ENCODE data around the gene MRPS2. TPM values are rescaled to one million over a fixed set of nuclear protein-coding genes. Genes with fewer than 3 reads are reported as not detected.
"Not testable (repeated sequence)": the region's sequence is repeated elsewhere in the genome, so short reads cannot be mapped to it uniquely, and the experiment has no call there.

The MRPS2 gene
- total RNA-seq, 1 experiment from 2014 or later, result 84.4 TPM

- no peaks in the 10 kb centered on the region for H3K79me2 ChIP-seq (ENCODE audit: low read depth)
- H3K36me3 ChIP-seq (ENCODE audit: low read depth), result no peaks in the 10 kb centered on the region
- intact Hi-C loops (cut with micrococcal nuclease; ENCODE audit: unreplicated experiment), result no loop called here
- CTCF ChIA-PET, result no interaction called here
- H3K4me1 ChIP-seq (replicated peaks; ENCODE audit: insufficient read depth), result no peaks in the 10 kb centered on the region
- no peaks in the 10 kb centered on the region for H3F3A ChIP-seq (ENCODE audit: insufficient read depth, low read depth)
- TF ChIP-seq CTCF (conservative IDR thresholded peaks at IDR 0.05) (no peak), EZH2 (IDR thresholded peaks at IDR 0.05; ENCODE audit: low read depth) (no peak)
- POLR2A ChIA-PET (ENCODE audit: unreplicated experiment), result no interaction called here
- H3K4me2 ChIP-seq, result no peak overlapping the region
- no peak overlapping the region for H3K27ac ChIP-seq
- DNase-seq, result no peak
- H2AFZ ChIP-seq, result no peak overlapping the region
- no peaks in the 10 kb centered on the region for H3K9me2 ChIP-seq (ENCODE audit: insufficient read depth)
- no peaks in the 10 kb centered on the region for H3K9me3 ChIP-seq (ENCODE audit: insufficient read depth, low read depth)
- H4K20me1 ChIP-seq (ENCODE audit: insufficient read depth), result peaks cover 3% of the 10 kb centered on the region; the same call in 1 of the 2 replicates
- BruUV-seq (replicated peaks), result no TSS peak
- H3K27me3 ChIP-seq (ENCODE audit: insufficient read depth, low read depth), result peaks cover 58% of the 10 kb centered on the region
- H3K4me3 ChIP-seq, result no peak overlapping the region
Measured at GRCh38 chr9:135544981-135545635, 44.6 kb downstream of the MRPS2 start.

GRCh38 chr9:135545646-135546176 lies 45.2 kb downstream of the MRPS2 start, which contains the start of gene OBP2A:
Gene OBP2A (plus strand): TSS chr9:135546126. CDS start chr9:135546181, 55 bp downstream.
- DNase-seq; BruUV-seq (replicated peaks); POLR2A ChIA-PET (ENCODE audit: unreplicated experiment); intact Hi-C loops (cut with micrococcal nuclease; ENCODE audit: unreplicated experiment); CTCF ChIA-PET; H4K20me1 ChIP-seq (ENCODE audit: insufficient read depth); H3K4me2 ChIP-seq; H3F3A ChIP-seq (ENCODE audit: insufficient read depth, low read depth); H3K4me1 ChIP-seq (replicated peaks; ENCODE audit: insufficient read depth); H3K9me3 ChIP-seq (ENCODE audit: insufficient read depth, low read depth); H2AFZ ChIP-seq; H3K9me2 ChIP-seq (ENCODE audit: insufficient read depth); H3K36me3 ChIP-seq (ENCODE audit: low read depth); H3K4me3 ChIP-seq; H3K27ac ChIP-seq; H3K79me2 ChIP-seq (ENCODE audit: low read depth): not testable (repeated sequence)
- peaks cover 58% of the 10 kb centered on the region for H3K27me3 ChIP-seq (ENCODE audit: insufficient read depth, low read depth)

- H3K4me2 ChIP-seq; H3K79me2 ChIP-seq (ENCODE audit: low read depth); H4K20me1 ChIP-seq (ENCODE audit: insufficient read depth); H3F3A ChIP-seq (ENCODE audit: insufficient read depth, low read depth); intact Hi-C loops (cut with micrococcal nuclease; ENCODE audit: unreplicated experiment); POLR2A ChIA-PET (ENCODE audit: unreplicated experiment); H3K27ac ChIP-seq; H3K9me3 ChIP-seq (ENCODE audit: insufficient read depth, low read depth); H3K36me3 ChIP-seq (ENCODE audit: low read depth); H3K4me1 ChIP-seq (replicated peaks; ENCODE audit: insufficient read depth); H3K9me2 ChIP-seq (ENCODE audit: insufficient read depth); BruUV-seq (replicated peaks); DNase-seq; H3K4me3 ChIP-seq; H2AFZ ChIP-seq; CTCF ChIA-PET: not testable (repeated sequence)
- peaks cover 62% of the 10 kb centered on the region for H3K27me3 ChIP-seq (ENCODE audit: insufficient read depth, low read depth)
Measured at GRCh38 chr9:135546792-135547617, 46.5 kb downstream of the MRPS2 start.
